ENCODE measurements around the gene COA1.
"Not testable (repeated sequence)": the region's sequence is repeated elsewhere in the genome, so short reads cannot be mapped to it uniquely, and the experiment has no call there.

Gene COA1

DNA sequence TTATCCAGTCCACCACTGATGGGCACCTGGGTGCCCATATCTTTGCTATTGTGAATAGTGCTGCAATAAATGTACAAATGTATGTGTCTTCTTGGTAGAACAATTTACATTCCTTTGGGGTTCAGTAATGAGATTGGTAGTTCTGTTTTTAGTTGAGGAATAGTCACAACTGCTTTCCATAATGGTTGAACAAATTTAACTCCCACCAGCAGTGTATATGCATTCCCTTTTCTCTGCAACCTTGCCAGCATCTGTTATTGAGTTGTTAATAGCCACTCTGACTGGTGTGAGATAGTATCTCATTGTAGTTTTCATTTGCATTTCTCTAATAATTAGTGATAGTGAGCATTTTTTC is 27.8 kb downstream of the COA1 start:
- H3K27me3 ChIP-seq (ENCODE audit: insufficient read depth, low read length), result no peaks in the 10 kb centered on the region
- peaks cover 14% of the 10 kb centered on the region for H3K9me3 ChIP-seq (ENCODE audit: low read length)

DNA sequence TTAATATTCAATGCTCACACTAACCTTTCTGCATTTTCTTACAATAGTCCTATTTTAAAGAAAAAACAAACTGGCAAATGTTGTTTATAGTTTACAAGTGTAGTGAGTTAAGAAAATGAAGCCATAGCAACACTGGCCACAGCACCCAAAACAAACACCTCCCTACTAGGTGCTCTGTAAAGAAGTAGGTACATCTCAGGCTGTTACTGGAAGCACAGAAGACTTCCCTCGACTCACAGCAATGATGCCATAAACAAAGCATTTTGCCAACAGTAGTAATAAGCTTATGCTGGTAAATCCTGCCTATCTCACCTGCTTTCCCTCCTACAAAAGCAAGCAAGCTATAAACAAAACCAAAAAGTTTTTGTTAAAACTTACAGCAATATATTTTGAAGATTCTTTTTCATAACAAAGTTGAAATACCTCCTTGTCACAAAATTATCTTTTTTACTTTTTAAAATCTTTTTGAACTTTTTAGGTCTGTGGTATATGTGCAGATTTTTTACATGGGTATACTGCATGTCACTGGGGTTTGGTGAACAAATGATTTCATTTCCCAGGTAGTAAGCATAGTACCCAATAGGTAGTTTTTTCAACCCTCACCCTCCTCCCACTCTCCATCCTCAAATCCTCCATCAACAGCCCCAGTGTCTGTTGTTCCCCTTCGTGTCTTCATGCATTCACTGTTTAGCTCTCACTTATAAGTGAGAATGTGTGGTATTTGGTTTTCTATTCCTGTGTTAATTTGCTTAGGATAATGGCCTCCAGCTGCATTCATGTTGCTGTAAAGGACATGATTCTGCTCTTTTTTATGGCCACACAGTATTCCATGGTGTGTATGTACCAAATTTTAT is 28.4 kb downstream of the COA1 start:
- Histone ChIP-seq H3K27me3 (ENCODE audit: insufficient read depth, low read length) (no peaks in the 10 kb centered on the region), H2AFZ (ENCODE audit: low read depth, low read length) (no peak overlapping the region), H3K36me3 (ENCODE audit: insufficient read depth, low read length) (peaks cover 11% of the 10 kb centered on the region), H3K9me3 (ENCODE audit: low read length) (peaks cover 14% of the 10 kb centered on the region), H3K4me3 (ENCODE audit: low read length) (no peak overlapping the region), H3K4me1 (ENCODE audit: insufficient read depth, low read length) (peaks cover 4% of the 10 kb centered on the region)

More for the DNA sequence above, 27.8 kb downstream of the COA1 start:
- Histone ChIP-seq H3K36me3 (ENCODE audit: insufficient read depth, low read length) (peaks cover 11% of the 10 kb centered on the region), H3K4me1 (ENCODE audit: insufficient read depth, low read length) (peaks cover 4% of the 10 kb centered on the region), H3K4me3 (ENCODE audit: low read length) (no peak overlapping the region), H2AFZ (ENCODE audit: low read depth, low read length) (no peak overlapping the region)

DNA sequence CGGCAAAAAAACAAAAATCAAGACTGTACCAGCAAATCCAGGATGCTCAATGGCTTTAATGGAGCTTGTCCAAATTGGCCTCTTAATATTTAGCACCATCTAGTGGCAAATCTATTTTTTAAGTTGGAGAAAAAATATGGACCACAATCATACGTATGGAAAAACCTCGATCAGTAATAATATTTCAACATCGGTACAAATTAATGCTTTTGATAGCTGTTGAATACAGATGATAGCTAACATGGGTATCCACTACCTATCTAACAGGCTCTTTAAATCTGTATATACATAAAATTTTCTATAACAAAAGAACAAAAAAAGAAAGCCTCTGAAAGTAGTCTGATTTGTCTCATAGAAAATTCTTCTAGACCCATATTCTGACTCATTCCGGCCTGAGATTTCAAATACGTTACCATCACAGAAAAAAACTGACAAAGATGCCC is 29.2 kb downstream of the COA1 start:
- Histone ChIP-seq H3K9me3 (ENCODE audit: low read length) (peaks cover 7% of the 10 kb centered on the region), H3K27me3 (ENCODE audit: insufficient read depth, low read length) (no peaks in the 10 kb centered on the region), H3K4me1 (ENCODE audit: insufficient read depth, low read length) (peaks cover 4% of the 10 kb centered on the region), H2AFZ (ENCODE audit: low read depth, low read length) (no peak overlapping the region), H3K4me3 (ENCODE audit: low read length) (no peak overlapping the region), H3K36me3 (ENCODE audit: insufficient read depth, low read length) (peaks cover 3% of the 10 kb centered on the region)

DNA sequence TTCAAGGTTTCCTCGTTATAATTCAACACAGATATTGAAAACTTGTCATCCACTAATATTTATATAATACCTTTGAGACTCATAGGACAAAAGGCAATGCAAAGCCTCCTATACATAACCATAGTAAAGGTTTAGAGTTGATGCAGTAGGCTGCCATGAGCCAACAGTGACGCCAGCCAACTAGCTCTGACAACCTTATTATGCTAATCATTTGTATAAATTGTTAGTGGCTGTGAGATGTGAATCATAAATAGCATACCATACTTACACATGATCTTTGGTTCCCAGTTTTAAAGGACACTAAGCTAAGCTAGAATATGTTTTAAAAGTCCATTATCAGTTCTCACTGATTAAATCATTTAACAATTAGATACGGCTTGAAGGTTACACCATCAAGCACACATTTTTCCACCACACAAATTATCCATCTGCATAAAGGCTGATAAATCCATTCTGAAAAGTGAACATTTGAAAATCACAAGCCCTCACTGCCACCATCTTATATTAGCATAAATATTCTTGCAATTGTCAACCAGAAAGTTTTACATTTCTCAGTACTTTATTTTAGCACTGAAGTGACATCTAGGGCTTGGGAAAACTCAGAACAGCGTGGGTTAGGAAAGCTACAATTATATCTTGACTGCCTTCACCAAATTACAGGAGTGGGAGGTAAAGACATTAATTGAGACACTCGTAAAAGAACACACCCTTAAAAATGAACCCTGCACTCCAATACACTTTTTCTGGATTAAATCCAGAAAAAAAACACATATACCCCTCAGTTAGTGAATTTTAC is 30.7 kb downstream of the COA1 start:
- H3K27me3 ChIP-seq (ENCODE audit: insufficient read depth, low read length), result no peaks in the 10 kb centered on the region
- H3K4me1 ChIP-seq (ENCODE audit: insufficient read depth, low read length), result peaks cover 4% of the 10 kb centered on the region
- no peak overlapping the region for H3K4me3 ChIP-seq (ENCODE audit: low read length)
- H2AFZ ChIP-seq (ENCODE audit: low read depth, low read length), result no peak overlapping the region
- no peaks in the 10 kb centered on the region for H3K9me3 ChIP-seq (ENCODE audit: low read length)
- no peaks in the 10 kb centered on the region for H3K36me3 ChIP-seq (ENCODE audit: insufficient read depth, low read length)

DNA sequence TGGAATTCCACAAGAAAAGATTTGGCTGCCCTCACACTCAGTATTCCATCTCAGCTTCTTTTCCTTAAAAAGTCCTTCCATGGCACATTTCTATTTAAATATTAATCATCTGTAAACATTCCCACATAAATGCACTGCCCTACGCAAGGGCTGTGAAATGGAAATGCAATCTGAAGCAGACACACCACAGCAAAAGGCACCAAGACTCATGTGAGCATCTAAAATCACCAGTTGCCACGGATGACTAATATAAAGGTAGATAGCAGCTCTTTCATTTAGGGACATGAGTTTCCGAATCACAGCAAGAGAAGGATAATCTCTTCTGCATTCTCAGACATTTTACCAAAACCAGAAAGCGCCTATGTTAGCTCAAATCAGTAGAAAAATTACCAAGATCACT is 31.6 kb downstream of the COA1 start:
- H3K4me1 ChIP-seq (ENCODE audit: insufficient read depth, low read length), result peaks cover 4% of the 10 kb centered on the region
- no peaks in the 10 kb centered on the region for H3K36me3 ChIP-seq (ENCODE audit: insufficient read depth, low read length)
- no peaks in the 10 kb centered on the region for H3K9me3 ChIP-seq (ENCODE audit: low read length)
- no peaks in the 10 kb centered on the region for H3K27me3 ChIP-seq (ENCODE audit: insufficient read depth, low read length)
- H3K4me3 ChIP-seq (ENCODE audit: low read length), result no peak overlapping the region
- H2AFZ ChIP-seq (ENCODE audit: low read depth, low read length), result no peak overlapping the region

DNA sequence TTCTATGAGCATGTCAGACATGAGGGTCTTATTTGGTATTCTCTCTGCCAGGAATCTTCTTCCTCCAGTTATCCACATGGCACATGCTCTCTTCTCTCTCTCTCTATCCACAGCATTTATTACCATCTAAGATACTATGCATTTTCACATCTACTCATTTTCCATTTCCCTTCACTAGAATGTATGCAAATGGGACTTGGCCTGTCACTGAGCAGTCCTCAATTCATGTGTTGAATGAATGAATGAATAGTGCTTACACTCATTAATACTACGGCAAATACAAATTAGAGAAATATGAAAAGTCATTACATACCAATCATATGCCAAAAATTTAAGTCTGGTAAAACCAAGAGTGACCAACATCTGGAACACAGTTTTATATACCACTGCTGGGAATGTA is 34.0 kb downstream of the COA1 start:
- peaks cover 4% of the 10 kb centered on the region for H3K4me1 ChIP-seq (ENCODE audit: insufficient read depth, low read length)
- no peaks in the 10 kb centered on the region for H3K27me3 ChIP-seq (ENCODE audit: insufficient read depth, low read length)
- no peak overlapping the region for H3K4me3 ChIP-seq (ENCODE audit: low read length)
- no peak overlapping the region for H2AFZ ChIP-seq (ENCODE audit: low read depth, low read length)
- no peaks in the 10 kb centered on the region for H3K36me3 ChIP-seq (ENCODE audit: insufficient read depth, low read length)
- peaks cover 2% of the 10 kb centered on the region for H3K9me3 ChIP-seq (ENCODE audit: low read length)

DNA sequence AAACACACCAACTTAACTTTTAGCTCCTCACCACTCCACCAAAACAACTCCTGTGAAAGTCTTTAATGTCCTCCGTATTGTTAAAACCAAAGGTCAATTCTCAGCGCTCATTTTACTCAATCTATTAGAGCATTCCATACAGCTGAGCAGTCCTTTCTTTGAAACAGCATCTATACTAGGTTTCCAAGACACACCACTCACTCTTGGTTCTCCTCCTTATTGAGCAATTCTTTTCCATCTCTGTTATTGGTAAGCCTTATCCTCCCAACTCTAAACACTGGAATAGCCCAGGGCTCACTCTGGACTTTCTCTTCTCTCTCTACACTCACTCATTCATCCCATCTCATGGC is 34.9 kb downstream of the COA1 start:
- H2AFZ ChIP-seq (ENCODE audit: low read depth, low read length), result no peak overlapping the region
- H3K27me3 ChIP-seq (ENCODE audit: insufficient read depth, low read length), result no peaks in the 10 kb centered on the region
- H3K4me3 ChIP-seq (ENCODE audit: low read length), result no peak overlapping the region
- peaks cover 2% of the 10 kb centered on the region for H3K9me3 ChIP-seq (ENCODE audit: low read length)
- H3K36me3 ChIP-seq (ENCODE audit: insufficient read depth, low read length), result no peaks in the 10 kb centered on the region
- H3K4me1 ChIP-seq (ENCODE audit: insufficient read depth, low read length), result no peaks in the 10 kb centered on the region

DNA sequence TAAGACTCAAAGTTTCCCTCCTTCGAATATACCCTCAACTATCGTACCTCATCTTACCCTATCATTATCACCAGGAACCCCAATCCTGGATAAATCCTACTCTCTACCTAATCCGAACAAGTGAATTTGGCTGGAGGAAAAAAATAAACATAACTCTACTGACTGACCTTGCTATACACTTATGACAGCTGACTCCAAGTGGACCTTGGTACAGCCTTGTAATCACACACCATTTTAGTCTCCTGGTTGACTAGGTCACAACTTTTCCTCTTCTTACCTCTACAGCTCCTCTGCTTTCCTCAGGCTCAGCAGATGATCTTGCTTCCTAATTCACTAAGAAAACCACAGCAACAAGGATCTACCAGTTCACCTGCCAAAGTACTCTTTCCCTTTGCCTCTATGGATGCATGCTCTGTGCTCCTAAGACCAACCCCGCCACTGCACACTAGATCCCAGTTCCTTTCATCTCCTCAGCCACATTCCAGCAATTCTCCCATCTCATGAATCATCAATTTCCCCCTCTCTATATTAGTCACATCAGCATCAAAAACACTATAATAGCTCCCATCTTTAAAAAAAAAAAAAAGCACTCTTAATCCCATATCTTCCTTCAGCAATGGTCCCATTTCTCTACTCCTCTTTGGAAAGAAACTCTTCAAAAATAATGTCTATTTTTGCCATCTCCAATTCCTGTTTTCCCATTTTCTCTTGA is 35.5 kb downstream of the COA1 start:
- Histone ChIP-seq H2AFZ (ENCODE audit: low read depth, low read length) (no peak overlapping the region), H3K27me3 (ENCODE audit: insufficient read depth, low read length) (no peaks in the 10 kb centered on the region), H3K4me3 (ENCODE audit: low read length) (no peak overlapping the region)

DNA sequence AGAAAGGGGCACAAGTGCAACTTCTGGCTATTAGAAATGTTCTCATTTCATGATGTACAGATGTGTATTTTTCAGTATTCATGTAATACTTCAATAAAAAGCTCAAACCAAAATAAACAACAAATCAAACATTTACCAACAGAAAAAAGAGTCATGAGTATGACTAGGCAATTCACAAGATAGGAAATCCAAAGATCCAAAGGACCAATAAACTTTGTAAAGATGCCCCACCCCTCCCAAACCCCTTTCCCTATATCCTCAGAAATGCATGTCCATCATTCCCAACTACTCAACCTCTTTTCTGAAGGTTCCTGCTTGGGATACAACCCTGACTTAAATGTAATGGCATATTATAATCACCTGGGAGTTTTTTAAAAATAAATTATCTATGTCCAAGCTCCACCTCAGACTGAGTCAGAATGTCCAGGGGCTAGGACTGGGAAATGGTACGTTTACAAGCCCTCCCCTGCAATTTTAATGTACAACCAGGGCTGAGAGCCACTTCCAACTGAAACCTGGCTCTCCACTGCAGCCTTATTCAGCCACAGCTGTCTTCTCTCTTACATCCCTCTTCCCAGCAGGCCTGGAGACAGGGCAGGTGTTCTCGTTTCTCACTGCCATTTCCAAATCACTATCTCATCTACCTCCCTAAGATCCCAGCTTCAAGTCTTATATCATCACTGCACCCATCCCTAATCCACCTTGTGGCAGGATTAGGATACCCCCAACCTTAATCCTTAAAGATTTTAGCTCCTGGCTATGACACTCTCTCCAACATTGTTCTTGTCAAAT is 36.5 kb downstream of the COA1 start:
- Histone ChIP-seq H3K36me3 (ENCODE audit: insufficient read depth, low read length) (no peaks in the 10 kb centered on the region), H3K27me3 (ENCODE audit: insufficient read depth, low read length) (no peaks in the 10 kb centered on the region), H3K9me3 (ENCODE audit: low read length) (peaks cover 2% of the 10 kb centered on the region), H2AFZ (ENCODE audit: low read depth, low read length) (no peak overlapping the region), H3K4me1 (ENCODE audit: insufficient read depth, low read length) (no peaks in the 10 kb centered on the region), H3K4me3 (ENCODE audit: low read length) (no peak overlapping the region)

More for the DNA sequence above, 35.5 kb downstream of the COA1 start:
- peaks cover 2% of the 10 kb centered on the region for H3K9me3 ChIP-seq (ENCODE audit: low read length)
- H3K36me3 ChIP-seq (ENCODE audit: insufficient read depth, low read length), result no peaks in the 10 kb centered on the region
- H3K4me1 ChIP-seq (ENCODE audit: insufficient read depth, low read length), result no peaks in the 10 kb centered on the region

DNA sequence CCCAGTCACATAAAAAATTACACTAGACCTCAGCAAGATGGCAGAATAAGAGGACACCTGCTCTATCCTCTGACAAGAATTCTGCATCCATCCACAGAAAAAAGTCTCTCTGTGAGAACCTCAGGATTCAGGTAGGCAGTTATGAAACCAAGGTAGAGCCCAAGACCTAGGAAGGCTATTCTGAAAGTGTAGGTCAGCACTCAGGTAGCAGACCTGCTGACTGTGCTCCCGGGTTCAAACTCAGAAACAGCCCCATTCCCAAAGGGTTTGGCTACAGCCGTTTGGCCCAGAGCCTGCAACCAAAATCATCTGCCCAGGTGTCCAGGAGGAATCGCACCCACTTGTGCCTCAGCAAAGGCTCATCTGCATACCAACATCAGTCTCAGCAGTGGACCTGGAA is 37.7 kb downstream of the COA1 start:
- H2AFZ ChIP-seq (ENCODE audit: low read depth, low read length), result no peak overlapping the region
- H3K4me1 ChIP-seq (ENCODE audit: insufficient read depth, low read length), result no peaks in the 10 kb centered on the region
- H3K9me3 ChIP-seq (ENCODE audit: low read length), result peaks cover 2% of the 10 kb centered on the region
- H3K36me3 ChIP-seq (ENCODE audit: insufficient read depth, low read length), result no peaks in the 10 kb centered on the region
- H3K4me3 ChIP-seq (ENCODE audit: low read length), result no peak overlapping the region
- H3K27me3 ChIP-seq (ENCODE audit: insufficient read depth, low read length), result no peaks in the 10 kb centered on the region

DNA sequence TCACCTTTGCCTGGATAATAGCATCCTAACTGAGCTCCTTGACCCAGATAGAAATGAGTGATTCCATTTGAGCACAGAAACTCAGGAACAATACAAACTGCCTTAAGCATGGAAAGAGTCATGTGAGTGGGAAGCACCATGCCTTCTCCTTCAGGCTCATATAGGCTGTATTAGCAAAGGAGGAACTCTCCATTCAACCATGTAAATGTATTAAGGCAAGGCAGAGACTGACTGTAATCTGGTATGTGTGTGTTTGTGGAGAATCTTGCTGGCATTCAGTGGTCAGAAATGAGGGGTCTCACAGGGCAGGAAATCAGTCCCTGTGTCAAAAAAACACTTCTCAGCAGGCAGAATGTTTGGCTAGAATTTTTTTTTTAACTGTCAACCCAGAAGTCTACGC is 40.2 kb downstream of the COA1 start:
- Histone ChIP-seq H2AFZ (ENCODE audit: low read depth, low read length) (no peak overlapping the region), H3K36me3 (ENCODE audit: insufficient read depth, low read length) (no peaks in the 10 kb centered on the region), H3K9me3 (ENCODE audit: low read length) (peaks cover 6% of the 10 kb centered on the region), H3K27me3 (ENCODE audit: insufficient read depth, low read length) (no peaks in the 10 kb centered on the region), H3K4me3 (ENCODE audit: low read length) (no peak overlapping the region), H3K4me1 (ENCODE audit: insufficient read depth, low read length) (no peaks in the 10 kb centered on the region)

DNA sequence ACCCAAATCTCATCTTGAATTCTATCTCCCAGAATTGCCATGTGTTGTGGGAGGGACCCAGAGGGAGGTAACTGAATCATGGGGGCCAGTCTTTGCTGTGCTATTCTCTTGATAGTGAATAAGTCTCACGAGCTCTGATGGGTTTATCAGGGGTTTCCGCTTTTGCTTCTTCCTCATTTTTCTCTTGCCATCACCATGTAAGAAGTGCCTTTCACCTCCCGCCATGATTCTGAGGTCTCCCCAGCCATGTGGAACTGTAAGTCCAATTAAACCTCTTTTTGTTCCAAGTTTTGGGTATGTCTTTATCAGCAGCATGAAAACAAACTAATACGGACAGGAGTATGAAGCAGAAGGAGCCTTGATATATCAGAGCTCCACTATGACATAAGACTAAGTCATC is 41.5 kb downstream of the COA1 start:
- H3K4me1 ChIP-seq (ENCODE audit: insufficient read depth, low read length); H3K4me3 ChIP-seq (ENCODE audit: low read length); H2AFZ ChIP-seq (ENCODE audit: low read depth, low read length); H3K9me3 ChIP-seq (ENCODE audit: low read length); H3K36me3 ChIP-seq (ENCODE audit: insufficient read depth, low read length); H3K27me3 ChIP-seq (ENCODE audit: insufficient read depth, low read length): not testable (repeated sequence)
